Hematopoietic multipotent progenitor cell treated with erythropoietin and hydrocortisone succinate and interleukin-3 and kit ligand, for 4 days (in vitro differentiated cells): ENCODE results near the gene NUDT8.
A peak's percentile ranks its signal among the peaks of the same experiment; 100 is the strongest.

Experiments used
- DNase-seq: peaks from one replicate; pipeline ENCODE4 v3.0.0-alpha.2; 2015

NUDT8 gene

GRCh38 chr11:67584881-67585873, 44.6 kb downstream of the NUDT8 start:
- DNase-seq = no peak

GRCh38 chr11:67584205-67584880, 45.4 kb downstream of the NUDT8 start:
- DNase-seq = peak; percentile 81

GRCh38 chr11:67583247-67584204, 46.2 kb downstream of the NUDT8 start, which contains the start of gene GSTP1:
GSTP1 (plus strand) TSS chr11:67583812; CDS start chr11:67583844, 32 bp downstream.
- DNase-seq = peak; percentile 95

GRCh38 chr11:67582011-67582410, 47.7 kb downstream of the NUDT8 start:
- DNase-seq = no peak

GRCh38 chr11:67581469-67581868, 48.3 kb downstream of the NUDT8 start:
- no peak for DNase-seq

- DNase-seq = no peak
Measured at GRCh38 chr11:67577951-67578350, 51.8 kb downstream of the NUDT8 start.
